22Rv1 (cell line): ENCODE data around the gene HSF2BP.

Experiments
- ZFX ChIP-seq: fragments of 450-650 bp; IDR thresholded peaks from 2 replicates; pipeline ENCODE4 v1.6.1; 2017; ENCODE audit warnings: antibody characterized with exemption, borderline replicate concordance
- TF ChIP-seq, protein P1 (sequence below): fragments of 450-650 bp; IDR thresholded peaks from 2 replicates; pipeline ENCODE4 v1.5.1; 2017; ENCODE audit warnings: mild to moderate bottlenecking

- TF ChIP-seq, protein P1, sequence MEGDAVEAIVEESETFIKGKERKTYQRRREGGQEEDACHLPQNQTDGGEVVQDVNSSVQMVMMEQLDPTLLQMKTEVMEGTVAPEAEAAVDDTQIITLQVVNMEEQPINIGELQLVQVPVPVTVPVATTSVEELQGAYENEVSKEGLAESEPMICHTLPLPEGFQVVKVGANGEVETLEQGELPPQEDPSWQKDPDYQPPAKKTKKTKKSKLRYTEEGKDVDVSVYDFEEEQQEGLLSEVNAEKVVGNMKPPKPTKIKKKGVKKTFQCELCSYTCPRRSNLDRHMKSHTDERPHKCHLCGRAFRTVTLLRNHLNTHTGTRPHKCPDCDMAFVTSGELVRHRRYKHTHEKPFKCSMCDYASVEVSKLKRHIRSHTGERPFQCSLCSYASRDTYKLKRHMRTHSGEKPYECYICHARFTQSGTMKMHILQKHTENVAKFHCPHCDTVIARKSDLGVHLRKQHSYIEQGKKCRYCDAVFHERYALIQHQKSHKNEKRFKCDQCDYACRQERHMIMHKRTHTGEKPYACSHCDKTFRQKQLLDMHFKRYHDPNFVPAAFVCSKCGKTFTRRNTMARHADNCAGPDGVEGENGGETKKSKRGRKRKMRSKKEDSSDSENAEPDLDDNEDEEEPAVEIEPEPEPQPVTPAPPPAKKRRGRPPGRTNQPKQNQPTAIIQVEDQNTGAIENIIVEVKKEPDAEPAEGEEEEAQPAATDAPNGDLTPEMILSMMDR = no peak
- no peak for TF ChIP-seq ZFX
Observed at GRCh38 chr21:43684424-43684823, 25.1 kb upstream of the HSF2BP start.
